NK-92 treated with Interleukin-12 subunit alpha and Interleukin-12 subunit beta, amount 100 ng/mL, for 24 hours (cell line): Measurements from ENCODE around the gene NPM3.

Source experiments
- DNase-seq: peaks from one replicate; lab custom pipeline; 2025; lab: John Stamatoyannopoulos, UW

NPM3 gene, protein sequence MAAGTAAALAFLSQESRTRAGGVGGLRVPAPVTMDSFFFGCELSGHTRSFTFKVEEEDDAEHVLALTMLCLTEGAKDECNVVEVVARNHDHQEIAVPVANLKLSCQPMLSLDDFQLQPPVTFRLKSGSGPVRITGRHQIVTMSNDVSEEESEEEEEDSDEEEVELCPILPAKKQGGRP

DNA sequence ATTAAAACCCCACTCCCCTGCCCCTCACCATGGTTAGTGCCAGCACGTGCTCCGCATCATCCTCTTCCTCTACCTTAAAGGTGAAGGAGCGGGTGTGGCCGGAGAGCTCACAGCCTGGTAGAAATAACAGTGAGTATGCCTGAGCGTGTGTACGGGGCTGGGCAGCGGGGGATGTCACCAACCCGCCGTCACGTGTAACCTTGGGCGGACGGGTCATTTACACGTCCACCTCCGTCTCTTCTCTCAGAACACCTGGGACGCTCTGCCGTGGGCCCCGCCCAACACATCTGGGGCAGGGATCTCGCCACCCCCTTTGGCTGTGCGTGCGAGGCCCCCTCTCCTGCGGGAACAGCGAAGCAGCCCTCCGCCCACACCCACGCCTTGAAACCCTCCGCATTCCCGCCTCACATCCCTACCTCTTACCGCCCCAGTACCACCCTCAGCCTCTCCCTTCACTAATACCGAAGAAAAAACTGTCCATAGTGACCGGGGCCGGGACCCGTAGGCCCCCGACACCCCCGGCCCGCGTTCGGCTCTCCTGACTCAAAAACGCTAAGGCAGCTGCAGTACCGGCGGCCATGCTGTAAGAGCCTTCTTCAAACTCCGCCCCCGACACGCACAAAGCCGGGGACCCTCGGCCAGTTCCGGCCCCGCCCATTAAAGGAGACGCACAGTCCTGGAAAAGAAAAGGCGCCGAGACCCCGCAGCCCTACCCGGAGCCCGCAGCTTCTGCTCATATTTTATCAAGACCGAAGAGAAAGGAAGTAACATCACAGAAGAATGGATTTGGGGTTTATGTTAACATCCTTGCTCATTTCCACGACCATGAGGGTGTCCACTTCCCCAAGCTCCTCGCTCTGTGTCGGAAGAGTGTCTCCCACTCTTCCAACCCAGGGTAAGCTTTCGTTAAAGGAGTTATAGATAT, at the start of gene NPM3:
TSS of gene NPM3 (minus strand) at position 636 of the 925 bp plus-strand sequence. CDS start at position 580, 56 bp downstream.
- peak; percentile 67 for DNase-seq

DNA sequence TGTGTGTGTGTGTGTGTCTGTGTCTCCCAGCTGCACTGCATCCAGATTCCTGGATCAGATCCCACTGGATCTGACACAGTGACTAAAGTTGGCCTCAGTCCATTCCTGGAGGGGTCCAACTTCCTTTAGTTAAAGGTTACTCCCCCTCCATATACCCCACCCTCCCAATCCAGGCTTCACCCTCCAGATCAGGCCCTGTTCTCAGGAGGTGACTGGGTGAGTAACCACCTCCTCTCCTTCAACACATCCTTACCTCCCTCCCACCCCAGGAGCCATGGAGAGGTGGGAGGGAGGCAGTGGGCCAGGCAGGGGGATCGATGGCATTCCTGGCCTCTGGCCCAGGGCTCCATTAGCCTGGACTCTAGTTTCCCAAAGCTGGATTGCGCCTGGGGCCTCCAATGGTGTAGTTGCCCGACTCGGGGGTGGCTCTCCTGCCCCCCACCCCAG, 49.1 kb upstream of the NPM3 start:
- DNase-seq: no peak

DNA sequence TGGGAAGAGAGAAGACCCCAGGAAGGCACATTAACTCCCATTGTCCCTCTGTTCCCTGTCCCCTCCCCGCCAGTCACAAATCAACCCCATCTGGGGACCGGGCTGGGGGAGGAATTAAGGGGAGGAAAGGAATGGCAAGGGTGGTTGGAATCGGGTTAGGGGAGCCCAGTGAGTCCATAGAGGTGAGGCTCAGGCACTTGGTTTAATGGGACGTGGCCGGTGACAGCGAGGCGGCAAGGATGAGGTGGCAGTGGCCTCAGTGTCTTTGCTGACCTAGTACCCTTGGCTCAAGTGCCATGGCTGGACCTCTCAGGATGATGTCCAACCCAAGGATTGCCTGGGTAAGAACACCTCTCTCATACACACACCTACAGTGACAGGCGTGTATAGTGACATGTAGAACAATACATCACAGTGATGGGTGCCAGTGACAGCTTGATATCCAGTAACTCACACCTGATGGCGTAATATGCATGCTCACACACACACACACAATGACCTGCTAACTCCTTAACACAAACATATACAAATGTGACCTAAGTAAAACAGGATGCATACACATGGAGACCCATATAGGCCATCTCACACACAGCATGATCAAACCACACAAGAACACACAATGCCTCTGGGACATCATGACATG, 48.0 kb upstream of the NPM3 start:
- no peak for DNase-seq

DNA sequence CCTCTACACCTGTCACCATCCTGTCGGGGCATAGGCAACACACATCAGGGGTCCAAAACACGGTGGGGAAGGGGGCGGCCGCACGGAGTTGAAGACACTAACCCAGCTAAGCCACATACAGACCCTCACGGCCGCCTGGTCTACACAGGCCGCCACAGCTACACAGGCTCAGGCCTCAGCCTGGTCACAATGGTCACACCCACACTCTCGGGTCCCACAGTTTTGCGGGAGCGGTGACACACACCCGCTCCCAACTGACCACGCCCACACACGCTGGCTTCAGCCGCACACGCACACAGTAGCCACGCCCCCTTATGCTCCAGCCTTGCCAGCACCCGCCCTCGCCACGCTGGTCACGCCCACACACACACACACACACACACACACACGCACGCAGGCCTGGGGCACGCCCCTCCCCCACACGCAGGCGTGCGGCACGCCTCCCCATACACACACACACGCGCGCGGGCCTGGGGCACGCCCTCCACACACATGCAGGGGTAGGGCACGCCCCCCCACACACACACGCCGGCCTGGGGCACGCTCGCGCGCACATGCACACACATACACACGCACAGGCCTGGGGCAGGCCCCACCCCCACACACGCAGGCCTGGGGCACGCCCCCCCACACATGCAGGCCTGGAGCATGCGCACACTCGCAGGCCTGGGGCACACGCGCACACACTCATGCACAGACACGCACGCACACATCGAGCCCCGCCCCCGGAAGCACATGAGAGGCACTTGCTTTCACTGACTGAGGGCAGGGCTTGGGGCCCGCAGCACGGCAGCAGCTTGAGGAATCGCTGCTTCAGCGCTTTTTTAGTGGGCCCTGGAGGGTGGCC, 47.3 kb upstream of the NPM3 start:
- DNase-seq: no peak

DNA sequence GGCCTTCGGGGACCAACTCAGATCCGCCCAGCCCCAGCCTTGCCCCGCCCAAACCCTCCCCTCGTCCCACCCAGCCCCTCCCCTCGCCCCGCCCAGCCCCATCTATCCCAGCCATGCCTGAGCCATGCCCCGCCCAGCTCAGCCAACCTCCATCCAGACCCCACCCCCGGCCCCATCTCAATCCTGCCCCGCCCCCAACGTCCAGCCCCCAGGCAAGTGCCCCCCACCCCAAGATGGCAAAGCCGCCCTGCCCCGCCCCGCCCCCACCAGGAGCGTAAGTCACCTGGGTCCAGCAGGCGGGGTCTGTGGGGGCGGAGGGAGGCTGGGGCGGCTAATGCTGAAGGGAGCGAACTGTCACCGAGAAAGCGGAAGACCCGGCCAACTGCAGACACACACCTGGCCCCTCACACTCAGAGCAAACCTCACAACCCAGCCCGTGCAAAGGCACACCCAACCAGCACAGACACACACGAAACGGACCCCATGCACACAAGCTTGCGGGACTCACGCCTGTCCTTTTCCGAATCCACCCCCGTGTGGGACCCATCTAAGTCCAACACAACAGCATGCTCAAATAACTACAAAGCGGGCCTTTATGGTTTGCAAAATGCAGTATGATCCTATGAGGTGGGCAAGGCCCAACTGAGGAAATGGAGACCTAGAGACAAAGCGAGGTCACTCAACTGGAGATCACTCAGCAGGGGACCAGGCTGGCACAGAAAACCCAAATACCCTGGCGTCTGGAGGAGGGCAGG, 46.5 kb upstream of the NPM3 start:
- no peak for DNase-seq

DNA sequence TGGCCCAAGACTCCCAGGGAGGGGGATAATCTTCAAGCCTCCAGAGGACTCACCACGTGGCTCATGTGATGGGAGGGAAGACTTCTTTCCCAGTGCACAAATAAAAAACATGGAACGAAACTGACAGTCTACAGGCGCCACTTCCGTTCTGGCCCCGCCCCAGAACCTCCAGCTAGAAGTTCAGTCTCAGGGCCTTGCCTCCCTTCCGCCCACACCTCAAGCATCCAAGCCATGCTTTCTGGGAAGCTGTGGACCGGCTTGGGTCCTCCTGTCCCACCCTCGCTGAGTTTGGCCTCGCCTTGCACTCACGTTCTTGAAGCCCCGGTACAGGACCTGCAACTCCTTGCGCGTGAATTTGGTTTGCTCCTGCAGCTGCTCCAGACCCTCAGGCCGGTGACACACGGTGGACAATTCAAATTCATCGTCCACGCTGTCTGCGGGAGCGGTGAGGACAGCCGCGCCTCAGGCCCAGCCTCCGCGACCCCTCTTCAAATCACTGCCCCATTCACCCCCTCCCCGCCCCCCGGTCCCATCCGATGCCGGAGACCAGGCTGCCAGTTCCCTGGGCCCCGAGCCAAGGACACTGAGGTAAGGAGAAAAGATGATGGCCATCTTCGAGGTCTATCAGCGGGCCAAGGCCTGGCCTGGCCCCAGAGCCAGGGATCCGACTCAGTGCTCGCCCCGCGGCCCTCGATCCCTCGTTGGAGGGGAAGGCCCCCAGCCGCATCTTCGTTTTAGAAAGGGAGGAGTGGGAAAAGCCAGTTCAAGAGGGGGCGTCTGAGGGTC, 45.7 kb upstream of the NPM3 start:
- no peak for DNase-seq

DNA sequence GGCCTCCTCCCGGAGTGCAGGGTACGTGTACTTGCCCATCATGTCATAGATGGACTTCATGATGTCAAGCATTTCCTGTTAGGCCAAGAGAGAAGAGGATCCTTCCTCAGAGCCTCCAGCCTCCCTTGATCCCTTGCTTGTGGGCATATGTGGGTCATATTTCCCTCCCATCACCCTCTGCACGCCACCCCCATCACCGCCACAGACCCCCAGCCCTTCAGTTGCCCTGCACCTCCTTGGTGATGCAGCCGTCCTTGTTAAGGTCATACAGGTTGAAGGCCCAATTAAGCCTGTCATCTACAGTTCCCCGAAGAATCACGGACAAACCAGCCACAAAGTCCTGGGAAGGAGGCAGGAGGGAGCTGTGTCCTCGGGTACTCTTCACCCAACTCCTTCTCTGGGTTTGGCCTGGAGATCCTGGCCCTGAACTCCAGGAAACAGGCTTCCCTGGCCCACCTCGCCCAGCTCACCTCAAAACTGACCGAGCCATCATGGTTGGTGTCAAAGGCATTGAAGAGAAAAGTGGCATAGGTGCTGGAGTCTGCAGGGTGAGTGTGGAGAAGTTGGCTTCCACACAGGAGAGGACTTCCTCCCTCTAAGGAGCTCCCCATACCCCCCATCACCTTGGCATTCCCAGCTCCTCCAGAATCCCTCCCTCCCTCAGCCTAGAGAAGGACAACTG, 44.8 kb upstream of the NPM3 start:
- DNase-seq: no peak

DNA sequence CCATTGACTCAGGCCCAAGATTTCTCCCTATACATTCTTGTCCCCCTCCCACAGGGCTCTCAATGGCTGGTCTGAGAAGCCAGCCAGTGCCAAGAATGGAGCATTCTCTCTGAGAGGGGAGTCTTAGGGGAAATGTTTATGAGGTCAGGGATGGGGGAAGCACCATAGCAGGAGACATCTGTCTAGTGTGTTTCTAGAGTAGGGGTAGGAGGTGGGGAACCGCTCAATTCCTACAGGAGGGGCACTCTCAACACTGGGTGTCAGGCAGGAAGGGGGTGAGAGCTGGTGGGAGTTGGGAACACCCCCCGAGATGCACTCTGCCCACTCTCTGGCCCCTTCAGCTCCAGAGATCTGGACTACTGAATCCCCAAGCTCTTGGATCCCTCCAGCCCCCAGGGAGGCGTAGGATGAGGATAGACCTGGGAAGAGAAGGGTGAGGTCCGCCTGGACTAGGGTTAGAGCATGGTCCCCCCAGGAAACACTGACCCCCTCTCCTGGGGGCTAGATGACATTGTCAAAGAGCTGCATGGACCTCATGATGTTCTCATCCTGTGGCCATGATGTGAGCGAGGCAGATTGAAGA, 43.7 kb upstream of the NPM3 start:
- no peak for DNase-seq

DNA sequence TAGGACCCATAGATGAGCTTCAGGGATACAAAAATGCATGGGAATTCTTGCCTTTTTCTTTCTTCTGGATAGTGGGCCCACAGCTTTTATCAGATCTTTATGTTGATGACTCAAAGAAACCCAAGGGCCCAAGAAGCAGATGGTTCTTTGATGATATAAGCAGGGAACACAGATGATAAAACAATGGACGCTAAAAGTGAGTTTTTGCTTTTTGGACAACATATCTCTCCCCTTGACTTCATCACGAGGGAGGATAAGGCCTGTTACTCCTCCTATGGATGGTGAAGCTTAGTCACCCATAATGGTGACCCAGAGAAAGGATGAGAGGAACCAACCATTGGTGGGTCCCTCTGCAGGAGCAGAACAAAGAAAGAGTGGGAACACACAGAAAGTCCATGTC, 41.5 kb upstream of the NPM3 start:
- no peak for DNase-seq

DNA sequence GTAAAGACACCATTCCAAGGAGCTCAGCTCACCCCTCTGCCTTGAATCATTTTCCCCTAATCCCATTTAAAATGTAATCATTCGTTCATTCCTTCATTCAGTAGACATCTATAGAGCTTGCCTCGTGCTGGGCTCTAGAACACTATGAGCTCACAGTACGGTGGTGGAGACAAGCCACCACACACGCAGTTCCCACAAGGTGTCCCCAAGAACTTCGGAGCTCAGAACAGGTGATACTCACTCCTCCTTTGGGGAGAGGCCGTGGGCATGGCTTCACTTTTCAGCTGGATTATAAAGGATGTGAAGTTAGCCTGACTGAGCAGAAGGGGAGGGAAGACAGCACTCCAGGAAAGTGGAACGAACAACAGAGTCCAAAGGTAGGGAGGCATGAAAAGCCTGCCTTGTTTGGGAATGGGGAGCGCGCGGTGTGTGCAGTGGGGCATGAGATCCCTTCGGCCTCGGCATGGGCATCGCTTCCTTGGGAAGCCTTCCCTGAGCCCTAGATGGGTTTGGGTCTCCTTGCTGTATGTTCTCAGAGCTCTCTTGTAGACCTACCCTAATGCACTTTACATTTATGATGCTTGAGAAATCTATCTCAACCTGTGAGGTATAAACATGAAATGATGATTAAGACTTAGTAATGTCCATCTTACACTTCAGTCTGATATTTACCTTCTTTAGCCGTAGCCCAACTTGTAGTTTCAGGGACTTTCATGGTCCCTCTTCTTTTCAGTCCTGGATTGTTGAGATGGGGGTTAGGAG, 35.8 kb upstream of the NPM3 start:
- peak; percentile 40 for DNase-seq

DNA sequence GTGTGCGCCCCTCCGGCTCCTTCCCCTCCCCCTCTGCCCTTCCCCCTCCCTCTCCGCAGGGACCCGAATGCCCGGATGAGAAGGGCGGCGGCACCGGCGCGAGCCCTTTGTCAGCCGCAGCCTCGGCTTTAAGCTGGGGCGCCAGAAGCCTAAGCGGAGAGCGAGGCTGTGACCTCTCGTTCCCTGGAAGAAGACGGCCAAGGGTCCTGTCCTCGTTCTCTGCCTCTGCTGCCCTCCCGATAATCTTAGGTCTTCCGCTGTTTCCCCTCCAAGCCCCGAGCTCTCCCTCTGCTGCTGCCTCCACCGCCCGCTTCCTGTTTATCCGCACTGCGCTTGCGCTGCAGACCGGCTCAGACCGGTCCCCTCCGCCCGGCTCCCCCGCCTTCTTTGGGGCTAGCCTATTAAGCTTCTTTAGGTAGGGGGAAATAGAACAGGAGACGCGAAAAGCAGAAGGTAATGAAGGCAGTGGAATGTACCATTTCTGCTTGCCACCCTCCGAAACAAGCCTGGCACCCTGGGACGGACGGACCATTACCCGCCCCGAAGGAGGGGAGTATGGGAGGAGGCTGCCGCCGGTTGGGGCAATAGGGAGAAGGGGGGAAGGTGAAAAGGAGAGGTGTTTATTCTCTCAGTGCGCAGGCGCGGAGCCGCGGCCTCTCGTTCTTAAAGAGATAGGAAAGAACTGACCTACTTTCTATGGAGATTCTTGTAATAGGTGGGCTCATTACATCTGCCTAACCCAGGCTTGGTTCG, 35.0 kb upstream of the NPM3 start, which contains the start of gene OGA:
TSS of gene OGA (minus strand) at position 326 of the 753 bp plus-strand sequence. CDS start 422 bp downstream, outside the sequence.
- DNase-seq: peak; percentile 100

DNA sequence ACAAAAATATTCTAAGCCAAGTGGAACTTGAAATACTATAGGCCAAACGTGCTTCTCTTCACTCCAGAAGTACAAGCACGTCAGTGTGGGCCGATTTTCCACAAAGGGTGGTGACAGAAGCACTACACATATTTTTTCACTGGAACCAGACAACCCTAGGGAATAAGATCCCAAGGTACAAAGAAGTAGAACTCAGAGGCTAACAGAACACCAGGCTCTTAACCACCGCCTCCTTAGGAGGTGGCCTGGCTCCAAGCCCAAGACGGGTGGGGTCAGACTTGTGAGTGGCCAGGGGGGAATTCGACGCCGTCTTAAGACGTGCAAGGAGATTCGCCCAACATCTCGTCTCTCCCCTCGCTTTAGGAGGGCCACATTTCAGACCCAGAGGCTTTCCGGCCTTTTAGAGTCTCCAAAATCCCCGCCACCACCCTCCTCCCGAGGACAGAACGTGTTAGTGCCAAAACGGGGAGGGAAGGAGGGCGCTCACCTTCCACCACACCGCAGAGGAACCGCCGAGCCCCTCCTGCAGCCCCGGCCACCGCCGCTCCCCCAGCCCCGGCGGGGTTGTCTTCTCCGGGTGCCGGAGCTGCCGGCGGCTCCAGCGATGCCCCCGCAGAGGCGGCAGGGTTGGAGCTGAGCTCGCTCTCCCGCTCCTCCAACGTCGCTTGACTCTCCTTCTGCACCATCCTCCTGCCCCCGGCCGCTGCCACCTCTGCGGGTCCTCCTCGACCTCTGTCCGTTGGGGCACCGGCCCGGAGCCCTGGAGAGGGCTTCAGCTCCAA, 34.3 kb upstream of the NPM3 start:
- DNase-seq: peak; percentile 38

DNA sequence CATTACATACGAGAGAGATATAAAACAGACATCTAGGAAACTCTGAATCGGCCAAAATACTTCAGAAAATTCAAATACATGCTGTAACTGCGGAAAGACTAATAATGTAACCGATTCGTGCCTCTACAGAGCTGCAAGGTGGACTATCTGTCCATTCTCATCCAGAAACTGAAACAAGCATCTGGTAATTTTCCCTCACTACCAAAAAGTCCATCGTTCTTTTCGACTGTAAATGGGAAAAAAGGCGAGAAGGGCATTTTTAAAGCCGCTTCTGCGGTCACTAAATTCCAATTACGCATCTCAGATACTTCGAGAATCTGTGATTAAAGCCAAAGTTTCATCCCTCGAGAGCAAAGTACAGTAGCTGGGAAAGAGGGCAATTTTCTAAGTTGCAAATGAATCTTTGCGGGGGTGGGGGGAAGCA, 33.7 kb upstream of the NPM3 start:
- no peak for DNase-seq

DNA sequence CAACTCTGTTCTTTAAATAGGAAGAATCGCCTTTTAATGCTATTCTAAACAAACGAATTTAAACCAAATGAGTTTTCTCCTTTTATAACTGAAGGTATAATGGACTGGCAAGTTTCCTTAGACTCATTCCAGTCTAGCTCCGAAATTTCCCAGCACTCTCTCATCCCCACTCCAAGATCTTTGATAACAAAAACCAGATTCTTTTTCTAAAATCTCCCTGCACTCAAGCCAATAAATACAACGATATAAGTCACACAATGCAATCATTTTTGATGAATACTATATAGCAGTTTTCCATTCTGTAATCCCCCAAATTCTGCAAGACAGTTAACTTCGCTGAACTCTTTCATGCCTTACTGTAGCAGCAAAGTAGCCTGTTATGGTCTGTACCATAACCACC, 33.1 kb upstream of the NPM3 start:
- no peak for DNase-seq

DNA sequence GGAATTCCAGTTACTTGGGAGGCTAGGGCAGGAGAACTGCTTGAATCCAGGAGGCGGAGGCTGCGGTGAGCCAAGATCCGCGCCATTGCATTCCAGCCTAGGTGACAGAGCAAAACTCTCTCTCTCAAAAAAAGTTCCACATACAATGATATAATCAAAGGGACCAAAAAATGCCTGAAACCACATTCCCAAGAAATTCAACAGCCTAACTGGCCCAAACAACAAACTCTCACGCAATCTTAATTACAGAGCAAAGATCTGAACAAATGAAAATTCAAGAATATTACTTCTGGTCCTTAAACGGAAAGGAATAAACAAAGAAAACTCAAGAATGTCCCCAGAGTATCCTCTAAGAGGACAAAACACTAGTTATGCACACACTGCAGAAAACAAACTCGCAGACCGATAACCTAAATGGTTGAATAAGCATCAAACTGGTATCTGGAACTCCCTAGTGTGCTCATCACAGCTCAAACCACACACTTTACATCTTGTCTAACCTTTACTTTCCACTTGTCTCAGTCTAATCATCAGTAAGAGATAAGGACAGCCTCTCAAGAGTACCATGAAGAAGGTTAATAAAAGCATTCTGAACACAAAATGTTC, 31.3 kb upstream of the NPM3 start:
- no peak for DNase-seq

DNA sequence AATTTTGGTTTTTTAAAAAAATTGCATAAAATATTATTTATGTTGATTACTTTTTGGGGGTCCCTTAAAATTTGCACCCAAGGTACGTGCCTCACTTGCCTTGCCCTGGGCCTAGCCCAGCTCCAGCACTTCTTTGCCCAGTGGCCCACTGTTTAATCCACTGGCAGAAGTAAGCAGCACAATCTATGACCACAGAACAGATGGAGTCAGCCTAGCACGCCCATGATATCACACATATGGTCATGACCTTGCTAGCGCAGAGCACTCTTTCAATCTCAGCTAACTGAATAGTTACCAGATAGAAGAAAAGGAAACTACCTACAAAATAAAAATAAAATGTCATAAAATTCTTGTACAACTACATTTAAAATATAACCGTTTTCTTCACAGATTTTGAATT, 29.4 kb upstream of the NPM3 start:
- DNase-seq: no peak

DNA sequence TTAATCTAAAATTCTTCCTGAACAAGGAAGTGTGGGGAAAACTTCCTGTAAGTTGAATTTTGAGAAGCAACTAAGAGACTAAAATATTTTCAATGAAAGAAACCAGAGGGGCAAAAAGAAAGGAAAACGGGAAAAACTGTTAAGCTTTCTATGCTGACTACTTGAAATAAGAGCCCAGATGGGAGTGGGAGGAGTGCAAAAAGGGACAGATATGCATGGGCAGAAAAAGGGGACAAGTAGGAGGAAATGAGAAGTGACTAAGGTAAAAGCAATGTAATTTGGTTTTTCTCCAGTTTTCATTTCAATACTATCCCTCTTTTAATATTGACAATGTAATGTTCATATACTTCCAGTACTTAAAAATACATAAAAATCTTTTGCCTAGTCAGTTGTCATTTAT, 23.9 kb upstream of the NPM3 start:
- no peak for DNase-seq
